A673 (cell line): ENCODE data around the gene H2BK1. TPM values are rescaled to one million over a fixed set of nuclear protein-coding genes. Genes with fewer than 3 reads are reported as not detected.

ENCODE experiments used
- BruUV-seq: library from RNA; stranded (reverse); fragments of 400-500 nt; replicated peaks from 2 replicates; lab custom pipeline; 2021; lab: Mats Ljungman, UMichigan
- CTCF ChIA-PET: fragments of 300-600 bp; sonication (Branson Sonifier 250); formaldehyde crosslinking; loops from one replicate; lab custom pipeline; 2022; ENCODE audit warnings: antibody characterized with exemption; lab: Charles Lee
- POLR2A ChIA-PET: fragments of 300-600 bp; sonication (Branson Sonifier 250); formaldehyde crosslinking; loops from one replicate; lab custom pipeline; 2022; ENCODE audit warnings: antibody characterized with exemption; ENCODE audit not compliant: low non-redundant PET; lab: Charles Lee
- DNase-seq: peaks from one replicate; pipeline ENCODE4 v3.0.0-alpha.2; 2015; ENCODE audit warnings: low spot score
- H3K27ac ChIP-seq: fragments of 200-600 bp; sonication (generic); 2 replicates; pipeline ENCODE4 v1.5.1; 2016; ENCODE audit warnings: mixed run types, low read depth, mild to moderate bottlenecking, mixed read lengths, antibody characterized with exemption, low read length; ENCODE audit not compliant: poor library complexity, severe bottlenecking
- H3K27me3 ChIP-seq: fragments of 200-600 bp; sonication (generic); replicated peaks from 2 replicates; pipeline ENCODE4 v1.6.1; 2017; ENCODE audit warnings: mixed run types, low read depth, mild to moderate bottlenecking, mixed read lengths, antibody characterized with exemption, low read length; ENCODE audit not compliant: insufficient read depth, poor library complexity
- H3K36me3 ChIP-seq: fragments of 200-600 bp; sonication (generic); 2 replicates; pipeline ENCODE4 v1.6.1; 2016; ENCODE audit warnings: mixed run types, mild to moderate bottlenecking, mixed read lengths, antibody characterized with exemption, low read length; ENCODE audit not compliant: insufficient read depth, poor library complexity, severe bottlenecking
- H3K4me1 ChIP-seq: fragments of 200-600 bp; sonication (generic); 2 replicates; pipeline ENCODE4 v1.6.1; 2017; ENCODE audit warnings: mixed run types, mild to moderate bottlenecking, mixed read lengths, antibody characterized with exemption, low read length; ENCODE audit not compliant: insufficient read depth, poor library complexity, severe bottlenecking
- H3K4me3 ChIP-seq: fragments of 200-600 bp; sonication (generic); 2 replicates; pipeline ENCODE4 v1.5.1; 2016; ENCODE audit warnings: low read depth, mixed run types, mild to moderate bottlenecking, mixed read lengths, low read length; ENCODE audit not compliant: poor library complexity, severe bottlenecking
- H3K9me3 ChIP-seq: fragments of 200-600 bp; sonication (generic); 2 replicates; pipeline ENCODE4 v1.6.1; 2016; ENCODE audit warnings: mixed run types, low read depth, mild to moderate bottlenecking, mixed read lengths, antibody characterized with exemption, low read length; ENCODE audit not compliant: poor library complexity, severe bottlenecking
- CTCF ChIP-seq: fragments of 300-800, 200-600 bp; sonication (generic); conservative IDR thresholded peaks from 2 replicates; pipeline ENCODE4 v1.5.1; 2017; ENCODE audit warnings: low read depth, mild to moderate bottlenecking, antibody characterized with exemption, low read length, moderate library complexity, mixed read lengths
- EZH2 ChIP-seq: fragments of 200-600 bp; sonication (generic); IDR thresholded peaks from 2 replicates; pipeline ENCODE4 v1.6.1; 2017; ENCODE audit warnings: borderline replicate concordance, low read depth, mild to moderate bottlenecking, mixed read lengths, antibody characterized with exemption, low read length; ENCODE audit not compliant: poor library complexity, severe bottlenecking
- intact Hi-C: fragments of 100-400 bp; cut with micrococcal nuclease; formaldehyde crosslinking; loops from one replicate; pipeline ENCODE4 v1.10.0; 2022; ENCODE audit not compliant: unreplicated experiment
- total RNA-seq: library from RNA; stranded (reverse); gene quantifications from 2 replicates; pipeline ENCODE4 v1.2.3, GENCODE V29; 2021

Gene H2BK1
- total RNA-seq, 1 experiment from 2014 or later: not detected

- no peak for DNase-seq
- no peak for TF ChIP-seq CTCF
- intact Hi-C loops: no loop called here
- BruUV-seq: no TSS peak
- ChIA-PET CTCF (interaction anchor here (0.6 kb wide), 1 partner anchor 48 kb away, joined by 3 read pairs; no protein-coding TSS in a partner anchor), POLR2A (no interaction called here)
- Histone ChIP-seq H3K36me3 (no peaks in the 10 kb centered on the region), H3K4me3 (no peak overlapping the region), H3K27ac (no peak overlapping the region), H3K4me1 (peaks cover 5% of the 10 kb centered on the region), H3K9me3 (no peaks in the 10 kb centered on the region), H3K27me3 (peaks cover 9% of the 10 kb centered on the region)
These were observed 14.5 kb downstream of the H2BK1 start for GRCh38 chr7:151195616-151196450.

- BruUV-seq: no TSS peak
- ChIA-PET CTCF (interaction anchor here (0.6 to 0.9 kb wide), 2 partner anchors 24 to 33 kb away, joined by 3 to 4 read pairs; partner anchors contain the start of gene ABCF2), POLR2A (interaction anchor here (0.6 kb wide), 1 partner anchor 11 kb away, joined by 4 read pairs; no protein-coding TSS in a partner anchor)
- DNase-seq: no peak
- intact Hi-C loops: no loop called here
- no peak for TF ChIP-seq CTCF
- no peak for TF ChIP-seq EZH2
- Histone ChIP-seq H3K36me3 (no peaks in the 10 kb centered on the region), H3K4me3 (no peak overlapping the region), H3K4me1 (no peaks in the 10 kb centered on the region), H3K27ac (no peak overlapping the region), H3K9me3 (no peaks in the 10 kb centered on the region), H3K27me3 (peaks cover 9% of the 10 kb centered on the region)
These were observed 16.1 kb downstream of the H2BK1 start for GRCh38 chr7:151194188-151194587.

GRCh38 chr7:151193203-151193978, 16.9 kb downstream of the H2BK1 start:
- no peaks in the 10 kb centered on the region for H3K36me3 ChIP-seq
- H3K9me3 ChIP-seq: no peaks in the 10 kb centered on the region
- no peak for DNase-seq
- H3K27ac ChIP-seq: no peak overlapping the region
- intact Hi-C loops: no loop called here
- H3K4me1 ChIP-seq: no peaks in the 10 kb centered on the region
- no TSS peak for BruUV-seq
- ChIA-PET CTCF (no interaction called here), POLR2A (no interaction called here)
- TF ChIP-seq EZH2: no peak
- no peak for TF ChIP-seq CTCF
- H3K4me3 ChIP-seq: no peak overlapping the region
- H3K27me3 ChIP-seq: peaks cover 9% of the 10 kb centered on the region
